PC-3 (cell line): ENCODE results near the gene BRPF1. TPM values are rescaled to one million over a fixed set of nuclear protein-coding genes. Genes with fewer than 3 reads are reported as not detected.

Experiments
- ATAC-seq: fragments of 200-7000 bp; cut with Tn5 transposase; 2 replicates; pipeline ENCODE4 v1.9.1; 2020; ENCODE audit warnings: mild to moderate bottlenecking, moderate library complexity
- BruUV-seq: library from RNA; stranded (reverse); fragments of 400-500 nt; replicated peaks from 2 replicates; lab custom pipeline; 2021; lab: Mats Ljungman, UMichigan
- CTCF ChIA-PET: fragments of 300-600 bp; sonication (Branson Sonifier 250); formaldehyde crosslinking; loops from one replicate; lab custom pipeline; 2022; ENCODE audit warnings: antibody characterized with exemption; lab: Charles Lee
- POLR2A ChIA-PET: fragments of 300-600 bp; sonication (Branson Sonifier 250); formaldehyde crosslinking; loops from one replicate; lab custom pipeline; 2022; ENCODE audit warnings: antibody characterized with exemption; ENCODE audit not compliant: unreplicated experiment; lab: Charles Lee
- DNase-seq: peaks from one replicate; pipeline ENCODE4 v3.0.0-alpha.2; 2015
- H2AFZ ChIP-seq: fragments of 300-600 bp; sonication (generic); 2 replicates; pipeline ENCODE4 v1.6.0; 2016; ENCODE audit warnings: antibody characterized with exemption, low read length
- H3F3A ChIP-seq: fragments of 300-600 bp; sonication (generic); one replicate; pipeline ENCODE4 v1.6.0; 2017; ENCODE audit warnings: antibody characterized with exemption, low read length, control low read depth, mild to moderate bottlenecking; ENCODE audit not compliant: unreplicated experiment
- H3K27ac ChIP-seq: fragments of 300-600 bp; sonication (generic); 2 replicates; pipeline ENCODE4 v1.5.1; 2016; ENCODE audit warnings: mild to moderate bottlenecking, low read length
- H3K27me3 ChIP-seq: fragments of 300-600 bp; sonication (generic); 2 replicates; pipeline ENCODE4 v1.6.1; 2016; ENCODE audit warnings: low read length, mixed read lengths
- H3K36me3 ChIP-seq: fragments of 300-600 bp; sonication (generic); 2 replicates; pipeline ENCODE4 v1.6.1; 2016; ENCODE audit warnings: low read depth, mixed run types, low read length, mixed read lengths
- H3K4me1 ChIP-seq: fragments of 300-600 bp; sonication (generic); 2 replicates; pipeline ENCODE4 v1.5.1; 2016; ENCODE audit warnings: low read length; ENCODE audit not compliant: insufficient read depth
- H3K4me2 ChIP-seq: fragments of 300-600 bp; sonication (generic); 2 replicates; pipeline ENCODE4 v1.6.0; 2016; ENCODE audit warnings: low read length
- H3K4me3 ChIP-seq: fragments of 300-600 bp; sonication (generic); 2 replicates; pipeline ENCODE4 v1.5.1; 2016; ENCODE audit warnings: mild to moderate bottlenecking, low read length, mixed read lengths
- H3K79me2 ChIP-seq: fragments of 300-600 bp; sonication (generic); 2 replicates; pipeline ENCODE4 v1.6.1; 2017; ENCODE audit warnings: low read length, mixed read lengths
- H3K9ac ChIP-seq: fragments of 300-600 bp; sonication (generic); 2 replicates; pipeline ENCODE4 v1.6.0; 2016; ENCODE audit warnings: mild to moderate bottlenecking, low read length
- H3K9me2 ChIP-seq: fragments of 300-600 bp; sonication (generic); replicated peaks from 2 replicates; pipeline ENCODE4 v1.6.1; 2016; ENCODE audit warnings: mixed run types, low read length, mixed read lengths
- H3K9me3 ChIP-seq: fragments of 300-600 bp; sonication (generic); 2 replicates; pipeline ENCODE4 v1.6.1; 2016; ENCODE audit warnings: low read length, mixed read lengths
- H4K20me1 ChIP-seq: fragments of 300-600 bp; sonication (generic); 2 replicates; pipeline ENCODE4 v1.6.1; 2016; ENCODE audit warnings: low read length, mixed read lengths
- CTCF ChIP-seq: fragments of 300-600 bp; sonication (generic); conservative IDR thresholded peaks from 2 replicates; pipeline ENCODE4 v1.5.1; 2017; ENCODE audit warnings: antibody characterized with exemption, low read depth, mild to moderate bottlenecking, low read length
- EZH2 ChIP-seq: fragments of 300-600 bp; sonication (generic); IDR thresholded peaks from one replicate; pipeline ENCODE4 v1.6.1; 2017; ENCODE audit warnings: antibody characterized with exemption, mild to moderate bottlenecking, low read length; ENCODE audit not compliant: unreplicated experiment
- EZH2phosphoT487 ChIP-seq: fragments of 300-600 bp; sonication (generic); IDR thresholded peaks from 2 replicates; pipeline ENCODE4 v1.6.1; 2018; ENCODE audit warnings: mild to moderate bottlenecking, antibody characterized with exemption, low read length, borderline replicate concordance
- intact Hi-C: fragments of 100-400 bp; cut with micrococcal nuclease; formaldehyde crosslinking; loops from 2 replicates; pipeline ENCODE4 v1.9.0; 2023
- total RNA-seq: library from RNA; depleted of rRNA; stranded (reverse); fragments of >200 nt; gene quantifications from 2 replicates; pipeline ENCODE4 v1.2.3, GENCODE V29; 2014

Gene BRPF1
- total RNA-seq, 1 experiment from 2014 or later = 27.0 TPM

GRCh38 chr3:9754678-9755077 lies 23.1 kb downstream of the BRPF1 start:
- CTCF ChIA-PET = no interaction called here
- TF ChIP-seq EZH2phosphoT487 (no peak), CTCF (no peak), EZH2 (no peak)
- no TSS peak for BruUV-seq
- no peak overlapping the region for H3K4me3 ChIP-seq
- peak overlapping the region; percentile 20 for H3K27ac ChIP-seq
- no peaks in the 10 kb centered on the region for H3K9me2 ChIP-seq
- POLR2A ChIA-PET = no interaction called here
- intact Hi-C loops = loop anchor here (2.0 kb wide), 1 partner anchor 14 kb away; the partner anchor contains the start of gene CAMK1
- H2AFZ ChIP-seq = no peak overlapping the region
- peaks cover 18% of the 10 kb centered on the region for H3K4me1 ChIP-seq
- peaks cover 21% of the 10 kb centered on the region for H3K79me2 ChIP-seq
- DNase-seq (peak; percentile 37), ATAC-seq (peak; percentile 25)
- H3K9me3 ChIP-seq = no peaks in the 10 kb centered on the region
- H3F3A ChIP-seq = no peaks in the 10 kb centered on the region
- no peaks in the 10 kb centered on the region for H4K20me1 ChIP-seq
- no peaks in the 10 kb centered on the region for H3K27me3 ChIP-seq
- peak overlapping the region; percentile 27; the same call in 1 of the 2 replicates for H3K4me2 ChIP-seq
- peaks cover 14% of the 10 kb centered on the region for H3K36me3 ChIP-seq
- no peak overlapping the region for H3K9ac ChIP-seq

DNA sequence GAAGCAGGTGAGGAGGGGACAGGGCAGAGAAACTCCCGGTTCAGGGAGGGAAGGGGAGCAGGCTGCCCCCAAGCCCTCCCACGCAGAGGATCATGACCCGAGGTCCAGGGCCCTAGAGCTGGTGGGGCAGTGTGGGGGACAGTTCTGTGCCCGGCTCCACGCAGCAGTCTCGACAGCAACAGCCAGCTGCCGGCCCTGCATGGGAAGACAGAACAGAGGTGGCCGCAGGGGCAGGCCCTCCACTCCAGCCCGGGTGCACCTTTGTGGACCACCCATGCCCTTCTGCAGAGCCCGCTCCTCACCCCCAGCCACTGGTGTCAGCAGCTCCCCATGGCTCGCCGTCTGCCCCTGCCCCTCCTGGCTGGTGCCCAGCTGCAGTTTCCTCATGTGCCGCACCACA lies 25.9 kb downstream of the BRPF1 start:
- no peaks in the 10 kb centered on the region for H3K79me2 ChIP-seq
- H3K36me3 ChIP-seq = peaks cover 10% of the 10 kb centered on the region
- H2AFZ ChIP-seq = no peak overlapping the region
- DNase-seq (no peak), ATAC-seq (no peak)
- ChIA-PET CTCF (no interaction called here), POLR2A (no interaction called here)
- no peak overlapping the region for H3K4me2 ChIP-seq
- H3K4me1 ChIP-seq = peaks cover 8% of the 10 kb centered on the region
- no peaks in the 10 kb centered on the region for H3K27me3 ChIP-seq
- intact Hi-C loops = no loop called here
- TF ChIP-seq CTCF = no peak
- H3K27ac ChIP-seq = no peak overlapping the region
- H3K9me3 ChIP-seq = no peaks in the 10 kb centered on the region
- H3F3A ChIP-seq = no peaks in the 10 kb centered on the region
- no peak overlapping the region for H3K4me3 ChIP-seq
- BruUV-seq = no TSS peak
- H3K9me2 ChIP-seq = no peaks in the 10 kb centered on the region
- H3K9ac ChIP-seq = no peak overlapping the region
- no peaks in the 10 kb centered on the region for H4K20me1 ChIP-seq

GRCh38 chr3:9760779-9761505 lies 29.4 kb downstream of the BRPF1 start:
- no peaks in the 10 kb centered on the region for H3K4me1 ChIP-seq
- no peaks in the 10 kb centered on the region for H3K79me2 ChIP-seq
- H3K27ac ChIP-seq = no peak overlapping the region
- H3K9ac ChIP-seq = no peak overlapping the region
- H4K20me1 ChIP-seq = no peaks in the 10 kb centered on the region
- no peak overlapping the region for H2AFZ ChIP-seq
- H3K4me2 ChIP-seq = no peak overlapping the region
- ChIA-PET POLR2A (no interaction called here), CTCF (no interaction called here)
- DNase-seq (no peak), ATAC-seq (no peak)
- no TSS peak for BruUV-seq
- H3K36me3 ChIP-seq = peaks cover 10% of the 10 kb centered on the region
- H3K9me3 ChIP-seq = no peaks in the 10 kb centered on the region
- H3K27me3 ChIP-seq = no peaks in the 10 kb centered on the region
- intact Hi-C loops = no loop called here
- no peak overlapping the region for H3K4me3 ChIP-seq
- TF ChIP-seq EZH2 = no peak
- TF ChIP-seq EZH2phosphoT487 = no peak
- TF ChIP-seq CTCF = no peak
- no peaks in the 10 kb centered on the region for H3F3A ChIP-seq
- no peaks in the 10 kb centered on the region for H3K9me2 ChIP-seq
